Measurements from ENCODE around the gene PYHIN1. TPM values are rescaled to one million over a fixed set of nuclear protein-coding genes. Genes with fewer than 3 reads are reported as not detected.

The PYHIN1 gene
- 10 to 100 TPM; 20.3 to 48.2 (median 36.1) TPM for total RNA-seq
- 1 to 10 TPM; 8.4 to 8.7 TPM for polyA plus RNA-seq
- 17.2 reads per million, percentile 47 among the genes with 10 or more reads in this experiment for total RNA-seq

DNA sequence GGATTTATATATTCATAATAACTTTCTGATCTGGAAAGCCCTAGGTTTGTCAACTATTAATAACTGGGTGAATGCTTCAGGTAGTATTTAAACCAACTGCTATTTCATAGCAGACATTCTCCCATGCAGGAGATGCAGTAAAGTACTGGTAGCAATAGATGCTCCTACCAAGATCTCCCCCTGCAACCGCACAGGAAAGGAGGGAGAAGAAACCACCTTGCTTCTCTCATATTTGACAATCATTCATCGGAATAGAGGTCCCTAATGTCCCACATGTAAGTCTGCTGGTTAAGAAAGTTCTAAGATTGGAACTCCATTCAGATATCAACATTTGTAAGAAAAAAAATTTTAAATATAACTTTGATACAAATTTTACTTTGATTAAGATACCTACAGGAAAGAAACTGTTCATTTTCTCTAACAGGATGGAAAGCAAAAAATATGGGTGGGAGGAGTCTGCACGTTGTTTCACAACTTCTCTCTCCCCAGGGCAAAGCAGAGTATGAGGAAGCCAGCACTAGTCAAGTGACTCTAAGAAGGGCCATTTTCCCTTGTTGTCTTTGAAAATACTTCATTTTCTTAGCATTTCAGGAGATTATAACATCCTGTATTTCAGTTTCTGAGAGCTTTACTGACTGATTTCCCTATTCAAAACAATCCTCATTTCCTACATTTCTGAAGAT lies at the start of gene PYHIN1:
Gene PYHIN1, plus strand, starts transcription at position 498 of the 683 bp plus-strand sequence. CDS start 5,359 bp downstream, outside the sequence.
- Histone ChIP-seq H3K4me3 (ENCODE audit: low read length) (peak within 1 kb of the TSS; percentile 66), H3K36me3 (ENCODE audit: control insufficient read depth in 2 of 3, insufficient read depth in 3 of 3, low read length in 3 of 3) (no peaks in the 10 kb centered on the region), H3K9me3 (ENCODE audit: control insufficient read depth in 2 of 3, low read length in 3 of 3) (no peaks in the 10 kb centered on the region), H3K27me3 (ENCODE audit: control insufficient read depth in 2 of 2, insufficient read depth in 2 of 2, low read length in 2 of 2) (no peaks in the 10 kb centered on the region), H3K27ac (ENCODE audit: low read depth, low read length) (peak within 1 kb of the TSS; percentile 61), H3K4me1 (ENCODE audit: control insufficient read depth in 2 of 2, insufficient read depth in 2 of 2, low read length in 2 of 2) (peaks cover 9 to 34% of the 10 kb centered on the region in 2 donors)
- Mint-ChIP-seq H3K27me3 (peaks cover 0 to 6% (median 0%) of the 10 kb centered on the region in 5 donors), H3K9me3 (peaks cover 0 to 22% (median 9%) of the 10 kb centered on the region in 11 donors), H3K4me3 (peak within 1 kb of the TSS; percentile 64 to 96 (median 89)), H3K4me1 (peaks cover 6 to 47% (median 29%) of the 10 kb centered on the region in 7 donors), H3K27ac (peak within 1 kb of the TSS; percentile 69 to 94 (median 82)), H3K36me3 (peaks cover 3 to 39% (median 6%) of the 10 kb centered on the region in 5 donors)
- DNase-seq (peak in 7 of 9 donors; percentile 15 to 42 (median 26)), ATAC-seq (peak; percentile 86)
- ChIA-PET CTCF (interaction anchor here (0.7 kb wide), 1 partner anchor 69 kb away, joined by 3 read pairs; no protein-coding TSS in a partner anchor), POLR2A (interaction anchor here (1.5 kb wide), 2 partner anchors 79 kb away, joined by 3 to 5 read pairs; partner anchors contain the start of gene IFI16)
- intact Hi-C loops (cut with micrococcal nuclease), result loop anchor here (2.0 to 10.0 kb wide), 6 partner anchors 49 to 146 kb away; partner anchors contain the start of genes AIM2 (in 1 of the 2) and IFI16 (in 1 of the 2)

DNA sequence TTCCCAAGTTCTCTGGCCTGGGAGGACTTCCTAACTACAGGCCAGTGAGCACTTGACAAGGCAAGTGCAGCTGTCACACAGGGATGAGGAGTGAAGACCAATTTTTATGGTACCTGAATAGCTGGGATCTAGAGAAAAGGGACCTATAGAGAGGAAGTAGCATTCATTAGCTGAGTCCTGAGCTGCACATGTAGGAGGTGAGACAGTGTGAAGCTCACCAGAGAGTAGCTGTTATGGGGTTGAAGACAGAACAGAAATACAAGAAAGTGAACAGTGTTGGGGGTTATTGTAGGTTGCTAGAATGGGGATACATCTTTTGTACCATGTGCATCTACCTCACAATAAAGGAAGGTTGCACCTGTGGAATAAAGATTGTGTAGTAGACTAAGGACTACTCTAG lies 37.7 kb upstream of the PYHIN1 start:
- ChIA-PET CTCF (no interaction called here), POLR2A (no interaction called here)
- no peaks in the 10 kb centered on the region for H3K4me1 ChIP-seq (ENCODE audit: control insufficient read depth in 2 of 2, insufficient read depth in 2 of 2, low read length in 2 of 2)
- intact Hi-C loops (cut with micrococcal nuclease), result no loop called here
- ATAC-seq (no peak), DNase-seq (no peak)
- no peak overlapping the region for H3K27ac ChIP-seq (ENCODE audit: low read depth, low read length)
- no peaks in the 10 kb centered on the region for H3K36me3 ChIP-seq (ENCODE audit: control insufficient read depth in 2 of 3, insufficient read depth in 3 of 3, low read length in 3 of 3)
- no peaks in the 10 kb centered on the region for H3K27me3 ChIP-seq (ENCODE audit: control insufficient read depth in 2 of 2, insufficient read depth in 2 of 2, low read length in 2 of 2)
- H3K4me3 Mint-ChIP-seq, result no peak overlapping the region
- H3K9me3 ChIP-seq (ENCODE audit: control insufficient read depth in 2 of 3, low read length in 3 of 3), result no peaks in the 10 kb centered on the region
- H3K27me3 Mint-ChIP-seq, result peaks cover 0 to 8% (median 0%) of the 10 kb centered on the region in 5 donors
- peaks cover 0 to 13% (median 2%) of the 10 kb centered on the region in 11 donors for H3K9me3 Mint-ChIP-seq
- H3K27ac Mint-ChIP-seq, result no peak overlapping the region
- H3K36me3 Mint-ChIP-seq, result no peaks in the 10 kb centered on the region
- no peak overlapping the region for H3K4me3 ChIP-seq (ENCODE audit: low read length)
- no peaks in the 10 kb centered on the region for H3K4me1 Mint-ChIP-seq

- Histone ChIP-seq H3K27ac (ENCODE audit: low read depth, low read length) (no peak overlapping the region), H3K4me1 (ENCODE audit: control insufficient read depth in 2 of 2, insufficient read depth in 2 of 2, low read length in 2 of 2) (no peaks in the 10 kb centered on the region), H3K36me3 (ENCODE audit: control insufficient read depth in 2 of 3, insufficient read depth in 3 of 3, low read length in 3 of 3) (no peaks in the 10 kb centered on the region), H3K27me3 (ENCODE audit: control insufficient read depth in 2 of 2, insufficient read depth in 2 of 2, low read length in 2 of 2) (no peaks in the 10 kb centered on the region), H3K9me3 (ENCODE audit: control insufficient read depth in 2 of 3, low read length in 3 of 3) (no peaks in the 10 kb centered on the region), H3K4me3 (ENCODE audit: low read length) (no peak overlapping the region)
- peaks cover 0 to 10% (median 2%) of the 10 kb centered on the region in 11 donors for H3K9me3 Mint-ChIP-seq
- intact Hi-C loops (cut with micrococcal nuclease), result no loop called here
- H3K27ac Mint-ChIP-seq, result no peak overlapping the region
- H3K27me3 Mint-ChIP-seq, result peaks cover 0 to 19% (median 7%) of the 10 kb centered on the region in 5 donors
- POLR2A ChIA-PET, result no interaction called here
- ATAC-seq (no peak), DNase-seq (no peak)
- H3K4me3 Mint-ChIP-seq, result no peak overlapping the region
- CTCF ChIA-PET, result no interaction called here
- no peaks in the 10 kb centered on the region for H3K4me1 Mint-ChIP-seq
- no peaks in the 10 kb centered on the region for H3K36me3 Mint-ChIP-seq
Measured at GRCh38 chr1:158898722-158899121, 32.6 kb upstream of the PYHIN1 start.

- Mint-ChIP-seq H3K36me3 (no peaks in the 10 kb centered on the region), H3K27me3 (peaks cover 3 to 29% (median 16%) of the 10 kb centered on the region in 5 donors), H3K9me3 (peaks cover 0 to 3% (median 0%) of the 10 kb centered on the region in 11 donors), H3K27ac (no peak overlapping the region), H3K4me1 (no peaks in the 10 kb centered on the region), H3K4me3 (no peak overlapping the region)
- no peak for ATAC-seq
- intact Hi-C loops (cut with micrococcal nuclease), result no loop called here
- Histone ChIP-seq H3K27me3 (ENCODE audit: control insufficient read depth in 2 of 2, insufficient read depth in 2 of 2, low read length in 2 of 2) (peaks cover 0 to 4% of the 10 kb centered on the region in 2 donors), H3K36me3 (ENCODE audit: control insufficient read depth in 2 of 3, insufficient read depth in 3 of 3, low read length in 3 of 3) (no peaks in the 10 kb centered on the region), H3K4me1 (ENCODE audit: control insufficient read depth in 2 of 2, insufficient read depth in 2 of 2, low read length in 2 of 2) (no peaks in the 10 kb centered on the region), H3K9me3 (ENCODE audit: control insufficient read depth in 2 of 3, low read length in 3 of 3) (no peaks in the 10 kb centered on the region), H3K4me3 (ENCODE audit: low read length) (no peak overlapping the region), H3K27ac (ENCODE audit: low read depth, low read length) (no peak overlapping the region)
- ChIA-PET CTCF (no interaction called here), POLR2A (no interaction called here)
- DNase-seq, result no peak
Measured at GRCh38 chr1:158901623-158902022, 29.7 kb upstream of the PYHIN1 start.

DNA sequence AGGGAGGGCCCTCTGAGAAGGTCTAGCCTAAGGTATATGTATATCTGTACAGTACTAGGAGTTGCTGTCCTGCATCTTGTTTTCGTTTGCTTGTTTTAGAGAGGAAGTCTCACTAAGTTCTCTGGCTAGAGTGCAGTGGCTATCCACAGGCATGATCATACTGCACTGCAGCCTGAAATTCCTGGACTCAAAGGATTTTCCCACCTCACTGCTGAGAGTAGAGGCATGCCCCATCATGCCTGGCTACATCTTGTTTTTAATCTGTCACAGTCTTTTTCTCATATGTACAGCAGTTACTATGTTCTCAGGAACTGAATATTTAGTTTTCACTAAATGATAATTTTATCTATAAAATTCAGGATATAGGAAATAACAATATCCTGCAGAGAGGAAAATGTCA lies 15.3 kb upstream of the PYHIN1 start:
- H3K9me3 Mint-ChIP-seq, result peaks cover 8 to 50% (median 22%) of the 10 kb centered on the region in 11 donors
- H3K4me3 Mint-ChIP-seq, result no peak overlapping the region
- DNase-seq (no peak), ATAC-seq (no peak)
- POLR2A ChIA-PET, result no interaction called here
- no peaks in the 10 kb centered on the region for H3K4me1 Mint-ChIP-seq
- H3K27me3 Mint-ChIP-seq, result peaks cover 0 to 16% (median 6%) of the 10 kb centered on the region in 5 donors
- H3K36me3 ChIP-seq (ENCODE audit: control insufficient read depth in 2 of 3, insufficient read depth in 3 of 3, low read length in 3 of 3), result no peaks in the 10 kb centered on the region
- no peak overlapping the region for H3K27ac ChIP-seq (ENCODE audit: low read depth, low read length)
- H3K4me1 ChIP-seq (ENCODE audit: control insufficient read depth in 2 of 2, insufficient read depth in 2 of 2, low read length in 2 of 2), result no peaks in the 10 kb centered on the region
- H3K27ac Mint-ChIP-seq, result no peak overlapping the region
- H3K4me3 ChIP-seq (ENCODE audit: low read length), result no peak overlapping the region
- intact Hi-C loops (cut with micrococcal nuclease), result no loop called here
- H3K27me3 ChIP-seq (ENCODE audit: control insufficient read depth in 2 of 2, insufficient read depth in 2 of 2, low read length in 2 of 2), result no peaks in the 10 kb centered on the region
- CTCF ChIA-PET, result no interaction called here
- H3K36me3 Mint-ChIP-seq, result peaks cover 2 to 19% (median 8%) of the 10 kb centered on the region in 5 donors
- peaks cover 0 to 12% (median 0%) of the 10 kb centered on the region in 3 experiments for H3K9me3 ChIP-seq (ENCODE audit: control insufficient read depth in 2 of 3, low read length in 3 of 3)

DNA sequence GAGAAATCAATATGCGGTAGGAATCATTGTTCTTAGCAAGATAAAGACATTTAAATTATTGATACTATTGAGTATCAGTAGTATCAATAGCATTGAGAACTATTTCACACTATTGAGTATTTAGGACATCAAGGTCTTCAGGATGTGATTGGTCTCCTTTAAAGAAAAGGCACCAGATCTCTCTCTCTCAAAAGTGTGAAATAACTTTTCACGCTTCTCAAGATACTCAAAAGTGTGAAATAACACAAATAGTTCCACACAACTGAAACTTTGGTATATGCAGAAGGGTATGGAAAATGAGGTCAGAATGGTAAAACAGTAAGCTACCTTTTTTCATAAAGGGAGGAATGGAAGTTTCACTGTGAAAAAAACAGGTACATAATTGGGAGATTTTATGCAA lies 6.7 kb upstream of the PYHIN1 start:
- peaks cover 0 to 8% (median 0%) of the 10 kb centered on the region in 3 experiments for H3K9me3 ChIP-seq (ENCODE audit: control insufficient read depth in 2 of 3, low read length in 3 of 3)
- Mint-ChIP-seq H3K27ac (peak overlapping the region in 2 of 9 donors; percentile 40 to 79), H3K4me1 (peaks cover 0 to 12% (median under 1%) of the 10 kb centered on the region in 7 donors), H3K4me3 (no peak overlapping the region), H3K36me3 (peaks cover 1 to 14% (median 6%) of the 10 kb centered on the region in 5 donors), H3K9me3 (peaks cover 4 to 43% (median 18%) of the 10 kb centered on the region in 11 donors), H3K27me3 (peaks cover 0 to 12% (median 5%) of the 10 kb centered on the region in 5 donors)
- H3K4me1 ChIP-seq (ENCODE audit: control insufficient read depth in 2 of 2, insufficient read depth in 2 of 2, low read length in 2 of 2), result peaks cover 0 to 17% of the 10 kb centered on the region in 2 donors
- CTCF ChIA-PET, result no interaction called here
- H3K4me3 ChIP-seq (ENCODE audit: low read length), result no peak overlapping the region
- no peak for DNase-seq
- no peak overlapping the region for H3K27ac ChIP-seq (ENCODE audit: low read depth, low read length)
- no peaks in the 10 kb centered on the region for H3K36me3 ChIP-seq (ENCODE audit: control insufficient read depth in 2 of 3, insufficient read depth in 3 of 3, low read length in 3 of 3)
- H3K27me3 ChIP-seq (ENCODE audit: control insufficient read depth in 2 of 2, insufficient read depth in 2 of 2, low read length in 2 of 2), result no peaks in the 10 kb centered on the region
- intact Hi-C loops (cut with micrococcal nuclease), result no loop called here
- ATAC-seq, result peak; percentile 46
- POLR2A ChIA-PET, result no interaction called here

All from naive thymus-derived CD4-positive, alpha-beta T cell (primary cell).